Mesenchymal stem cell (in vitro differentiated cells and primary cell): ENCODE data around the gene PIK3CB.
"Not testable (repeated sequence)": the region's sequence is repeated elsewhere in the genome, so short reads cannot be mapped to it uniquely, and the experiment has no call there.

Experiments used
- DNase-seq: peaks from one replicate; pipeline ENCODE4 v3.0.0-alpha.2; 2013
- H2AFZ ChIP-seq: one replicate; pipeline ENCODE4 v1.6.1; 2013; ENCODE audit warnings: low read depth, mild to moderate bottlenecking, control low read depth, inconsistent platforms, low read length, moderate library complexity
- H2AK5ac ChIP-seq: 2 replicates; pipeline ENCODE4 v1.6.1; 2013; ENCODE audit warnings: low read length, moderate library complexity, mild to moderate bottlenecking, inconsistent platforms; ENCODE audit not compliant: severe bottlenecking
- H2BK120ac ChIP-seq: one replicate; pipeline ENCODE4 v1.6.1; 2013; ENCODE audit warnings: low read depth, mild to moderate bottlenecking, inconsistent platforms, low read length, moderate library complexity
- H2BK12ac ChIP-seq, 2 experiments: one replicate each; pipeline ENCODE4 v1.6.1; 2013; ENCODE audit warnings: inconsistent platforms in 2 of 2, low read length in 2 of 2, mild to moderate bottlenecking in 2 of 2, moderate library complexity in 2 of 2, control low read depth in 1 of 2
- H2BK15ac ChIP-seq: one replicate; pipeline ENCODE4 v1.6.1; 2013; ENCODE audit warnings: mild to moderate bottlenecking, low read depth, inconsistent platforms; ENCODE audit not compliant: poor library complexity, severe bottlenecking
- H2BK5ac ChIP-seq: 2 replicates; pipeline ENCODE4 v1.6.1; 2013; ENCODE audit warnings: low read depth, mild to moderate bottlenecking, low read length, control low read depth, inconsistent platforms; ENCODE audit not compliant: poor library complexity, severe bottlenecking
- H3K14ac ChIP-seq, 2 experiments: one replicate each; pipeline ENCODE4 v1.6.1; 2013; ENCODE audit warnings: inconsistent platforms in 2 of 2, low read length in 2 of 2, control low read depth in 1 of 2, mild to moderate bottlenecking in 1 of 2, moderate library complexity in 1 of 2
- H3K18ac ChIP-seq, 2 experiments: one replicate each; pipeline ENCODE4 v1.6.1; 2013; ENCODE audit warnings: inconsistent platforms in 2 of 2, low read length in 2 of 2, control low read depth in 1 of 2, low read depth in 1 of 2, mild to moderate bottlenecking in 1 of 2
- H3K23ac ChIP-seq, 2 experiments: one replicate each; pipeline ENCODE4 v1.6.1; 2013; ENCODE audit warnings: inconsistent platforms in 2 of 2, low read length in 2 of 2, mild to moderate bottlenecking in 2 of 2, moderate library complexity in 2 of 2, control low read depth in 1 of 2
- H3K27ac ChIP-seq: 2 replicates; pipeline ENCODE4 v1.5.1; 2013; ENCODE audit warnings: mild to moderate bottlenecking, moderate library complexity, low read length, control low read depth, inconsistent platforms; ENCODE audit not compliant: poor library complexity, severe bottlenecking
- H3K27me3 ChIP-seq, 2 experiments: 2 replicates each; pipeline versions ENCODE4 v1.6.1 to v1.7.0; 2013; ENCODE audit warnings: low read length in 2 of 2, mild to moderate bottlenecking in 2 of 2, moderate library complexity in 2 of 2, control low read depth in 1 of 2, inconsistent platforms in 1 of 2; ENCODE audit not compliant: control insufficient read depth in 1 of 2, insufficient read depth in 1 of 2
- H3K36me3 ChIP-seq, 2 experiments: 2 replicates each; pipeline versions ENCODE4 v1.6.1 to v1.7.0; 2013; ENCODE audit warnings: low read length in 2 of 2, control low read depth in 1 of 2, inconsistent platforms in 1 of 2, low read depth in 1 of 2, mild to moderate bottlenecking in 1 of 2; ENCODE audit not compliant: insufficient read depth in 2 of 2, control insufficient read depth in 1 of 2
- H3K4ac ChIP-seq, 2 experiments: one replicate each; pipeline ENCODE4 v1.6.1; 2013; ENCODE audit warnings: inconsistent platforms in 2 of 2, low read length in 2 of 2, mild to moderate bottlenecking in 2 of 2, moderate library complexity in 2 of 2, control low read depth in 1 of 2, low read depth in 1 of 2
- H3K4me1 ChIP-seq: 2 replicates; pipeline ENCODE4 v1.6.1; 2013; ENCODE audit warnings: low read depth, low read length, control low read depth; ENCODE audit not compliant: control insufficient read depth, insufficient read depth
- H3K4me2 ChIP-seq: 2 replicates; pipeline ENCODE4 v1.6.1; 2013; ENCODE audit warnings: low read length, mild to moderate bottlenecking, inconsistent platforms; ENCODE audit not compliant: poor library complexity, severe bottlenecking
- H3K4me3 ChIP-seq, 2 experiments: 2 replicates each; pipeline versions ENCODE4 v1.5.1 to v1.7.0; 2013; ENCODE audit warnings: low read length in 2 of 2, mild to moderate bottlenecking in 2 of 2, control low read depth in 1 of 2, low read depth in 1 of 2; ENCODE audit not compliant: insufficient read depth in 1 of 2
- H3K79me1 ChIP-seq: replicated peaks from 2 replicates; pipeline ENCODE4 v1.6.1; 2013; ENCODE audit warnings: mild to moderate bottlenecking, control low read depth, low read length, inconsistent platforms; ENCODE audit not compliant: poor library complexity, severe bottlenecking
- H3K9ac ChIP-seq: 2 replicates; pipeline ENCODE4 v1.7.0; 2013; ENCODE audit warnings: mild to moderate bottlenecking, low read length, moderate library complexity
- H3K9me3 ChIP-seq: 2 replicates; pipeline ENCODE4 v1.7.0; 2013; ENCODE audit warnings: mild to moderate bottlenecking, low read length; ENCODE audit not compliant: control insufficient read depth
- H4K8ac ChIP-seq: one replicate; pipeline ENCODE4 v1.6.1; 2013; ENCODE audit warnings: inconsistent platforms, mild to moderate bottlenecking, low read length, moderate library complexity
- H4K91ac ChIP-seq: one replicate; pipeline ENCODE4 v1.6.1; 2013; ENCODE audit warnings: mild to moderate bottlenecking, low read length, inconsistent platforms
- WGBS: methylation state at CpG from one replicate; pipeline ENCODE4 v1.1.7; 2013; ENCODE audit warnings: mixed read lengths; 5-methylcytosine and 5-hydroxymethylcytosine counted together

PIK3CB gene

DNA sequence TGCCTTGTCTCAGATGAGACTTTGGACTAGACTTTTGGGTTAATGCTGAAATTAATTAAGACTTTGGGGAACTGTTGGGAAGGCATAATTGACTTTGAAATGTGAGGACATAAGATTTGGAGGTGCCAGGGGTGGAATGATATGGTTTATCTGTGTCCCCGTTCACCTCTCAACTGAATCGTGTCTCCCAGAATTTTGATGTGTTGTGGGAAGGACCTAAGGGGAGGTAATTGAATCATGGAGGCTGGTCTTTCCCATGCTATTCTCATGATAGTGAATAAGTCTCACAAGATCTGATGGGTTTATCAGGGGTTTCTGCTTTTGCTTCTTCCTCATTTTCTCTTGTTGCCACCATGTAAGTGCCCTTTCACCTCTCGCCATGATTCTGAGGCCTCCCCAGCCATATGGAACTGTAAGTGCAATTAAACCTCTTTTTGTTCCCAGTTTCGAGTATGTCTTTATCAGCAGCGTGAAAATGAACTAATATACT lies 230.6 kb downstream of the PIK3CB start:
- H3K36me3 ChIP-seq, result not testable (repeated sequence)

More for the DNA sequence above, 230.6 kb downstream of the PIK3CB start:
- H2BK12ac ChIP-seq, H3K4me1 ChIP-seq, H3K9me3 ChIP-seq, H2BK15ac ChIP-seq, H4K91ac ChIP-seq, H3K14ac ChIP-seq, H3K4ac ChIP-seq, H2AK5ac ChIP-seq, H3K23ac ChIP-seq, H2BK120ac ChIP-seq, H3K18ac ChIP-seq, H3K79me1 ChIP-seq, DNase-seq, H2AFZ ChIP-seq, H3K27me3 ChIP-seq, H4K8ac ChIP-seq, H3K4me3 ChIP-seq, H2BK5ac ChIP-seq, H3K9ac ChIP-seq, H3K27ac ChIP-seq, H3K4me2 ChIP-seq: not testable (repeated sequence)
- WGBS, result 95% methylated on average over 5 of the region's 5 CpGs
